ENCODE measurements around the gene ZNF608. TPM values are rescaled to one million over a fixed set of nuclear protein-coding genes. Genes with fewer than 3 reads are reported as not detected.
A peak's percentile ranks its signal among the peaks of the same experiment; 100 is the strongest.

The ZNF608 gene
- total and polyA plus RNA-seq, 10 donors: 5.8 to 14.4 (median 10.2) TPM

DNA sequence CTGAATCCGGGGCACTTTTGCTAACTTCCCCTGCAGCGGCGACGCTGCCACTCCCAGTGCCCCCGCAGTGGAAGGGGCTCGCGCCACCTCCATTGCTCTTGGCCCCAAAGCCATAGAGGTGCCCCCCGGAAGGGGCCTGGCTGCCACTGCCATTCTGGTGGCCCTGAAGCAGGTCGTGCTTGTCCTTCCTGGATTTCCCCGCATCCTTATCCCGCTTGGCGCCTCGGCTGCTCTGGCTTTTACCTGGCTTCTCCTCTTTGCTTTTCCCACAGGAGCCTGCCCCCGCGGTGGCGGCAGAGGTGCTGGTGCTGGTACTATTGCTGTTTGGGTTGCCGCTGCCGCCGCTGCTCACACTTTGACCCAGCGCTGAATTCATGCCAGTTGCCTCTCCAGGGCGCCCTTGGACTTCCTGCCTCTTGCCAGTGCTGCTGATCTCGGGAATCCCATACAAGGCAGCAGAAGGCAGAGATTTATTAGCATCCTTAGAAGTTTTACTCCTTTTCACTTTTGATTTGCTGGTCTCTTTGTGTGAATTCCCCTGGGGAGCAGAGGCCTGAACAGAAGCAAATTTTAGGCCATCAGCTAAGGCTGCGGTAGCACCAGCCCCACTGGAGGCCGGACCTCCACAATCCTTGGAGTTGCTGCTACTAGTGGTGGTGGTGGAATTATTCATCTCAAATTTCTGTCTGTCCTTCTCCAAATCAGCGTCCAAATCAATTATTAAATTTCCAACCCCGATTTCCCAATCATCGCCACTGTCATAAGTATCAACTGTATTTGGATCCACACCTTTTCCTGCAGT is 2.1 kb downstream of the ZNF608 start:
- Histone ChIP-seq H3K4me1 (peaks cover 5 to 98% (median 51%) of the 10 kb centered on the region in 6 donors), H3K4me3 (peak overlapping the region; percentile 30 to 69 (median 38)), H3K9me3 (no peaks in the 10 kb centered on the region), H3K27me3 (replicated peaks in 1 of 7) (peaks cover 0 to 82% (median 7%) of the 10 kb centered on the region in 7 donors), H3K27ac (peak overlapping the region; percentile 17 to 92 (median 84)), H3K36me3 (no peaks in the 10 kb centered on the region)
- WGBS, 5 donors: 18 to 34% (median 21%) methylated on average over 27 of the region's 27 CpGs
- peak; percentile 83 for DNase-seq
- intact Hi-C loops (cut with DNase I; ENCODE audit: low total_unique reads): no loop called here
- TF ChIP-seq POLR2A (IDR thresholded peaks at IDR 0.05) (no peak), POLR2AphosphoS5 (IDR thresholded peaks at IDR 0.05) (peak; percentile 15 to 54 (median 42))
- TF ChIP-seq, protein P1, sequence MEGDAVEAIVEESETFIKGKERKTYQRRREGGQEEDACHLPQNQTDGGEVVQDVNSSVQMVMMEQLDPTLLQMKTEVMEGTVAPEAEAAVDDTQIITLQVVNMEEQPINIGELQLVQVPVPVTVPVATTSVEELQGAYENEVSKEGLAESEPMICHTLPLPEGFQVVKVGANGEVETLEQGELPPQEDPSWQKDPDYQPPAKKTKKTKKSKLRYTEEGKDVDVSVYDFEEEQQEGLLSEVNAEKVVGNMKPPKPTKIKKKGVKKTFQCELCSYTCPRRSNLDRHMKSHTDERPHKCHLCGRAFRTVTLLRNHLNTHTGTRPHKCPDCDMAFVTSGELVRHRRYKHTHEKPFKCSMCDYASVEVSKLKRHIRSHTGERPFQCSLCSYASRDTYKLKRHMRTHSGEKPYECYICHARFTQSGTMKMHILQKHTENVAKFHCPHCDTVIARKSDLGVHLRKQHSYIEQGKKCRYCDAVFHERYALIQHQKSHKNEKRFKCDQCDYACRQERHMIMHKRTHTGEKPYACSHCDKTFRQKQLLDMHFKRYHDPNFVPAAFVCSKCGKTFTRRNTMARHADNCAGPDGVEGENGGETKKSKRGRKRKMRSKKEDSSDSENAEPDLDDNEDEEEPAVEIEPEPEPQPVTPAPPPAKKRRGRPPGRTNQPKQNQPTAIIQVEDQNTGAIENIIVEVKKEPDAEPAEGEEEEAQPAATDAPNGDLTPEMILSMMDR (IDR thresholded peaks at IDR 0.05 in 8 of 11, conservative IDR thresholded peaks at IDR 0.05 in 3 of 11): no peak

DNA sequence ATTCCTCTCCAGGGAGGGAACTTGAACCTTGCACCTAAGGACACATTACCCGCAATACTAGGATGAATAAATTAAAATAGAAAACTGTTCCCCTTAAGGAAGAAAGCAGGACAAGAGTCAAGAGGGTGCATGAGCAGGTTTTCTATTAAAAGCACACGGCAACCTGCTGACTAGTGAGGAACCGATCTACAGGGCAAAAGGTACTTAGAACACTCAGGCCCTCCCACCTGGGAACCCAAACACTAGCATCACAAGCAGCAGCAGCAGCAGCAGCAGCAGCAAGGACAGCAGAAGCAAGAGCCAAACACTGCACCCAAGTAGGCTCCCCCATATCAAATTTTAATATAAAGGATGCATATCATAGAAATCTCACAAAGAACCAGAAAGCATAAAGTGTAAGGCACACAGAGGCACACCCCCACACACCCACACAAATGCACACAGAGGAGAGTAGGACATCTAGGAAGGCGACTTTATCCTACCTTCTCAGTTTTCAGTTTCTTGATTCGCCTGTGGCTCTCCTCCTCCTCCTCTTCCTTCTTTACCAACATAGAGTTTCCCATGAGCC is 2.8 kb downstream of the ZNF608 start:
- TF ChIP-seq, protein P1 (IDR thresholded peaks at IDR 0.05 in 8 of 11, conservative IDR thresholded peaks at IDR 0.05 in 3 of 11): no peak
- peak in 2 of 3 donors; percentile 38 to 57 for TF ChIP-seq POLR2AphosphoS5 (IDR thresholded peaks at IDR 0.05)
- H3K9me3 ChIP-seq: no peaks in the 10 kb centered on the region
- peaks cover 0 to 82% (median 7%) of the 10 kb centered on the region in 7 donors for H3K27me3 ChIP-seq (replicated peaks in 1 of 7)
- DNase-seq: no peak
- peaks cover 5 to 98% (median 50%) of the 10 kb centered on the region in 6 donors for H3K4me1 ChIP-seq
- H3K4me3 ChIP-seq: peak overlapping the region; percentile 30 to 69 (median 38)
- WGBS, 5 donors: 21 to 36% (median 27%) methylated on average over 5 of the region's 5 CpGs
- peak overlapping the region; percentile 17 to 92 (median 84) for H3K27ac ChIP-seq
- H3K36me3 ChIP-seq: no peaks in the 10 kb centered on the region
- intact Hi-C loops (cut with DNase I; ENCODE audit: low total_unique reads): no loop called here

DNA sequence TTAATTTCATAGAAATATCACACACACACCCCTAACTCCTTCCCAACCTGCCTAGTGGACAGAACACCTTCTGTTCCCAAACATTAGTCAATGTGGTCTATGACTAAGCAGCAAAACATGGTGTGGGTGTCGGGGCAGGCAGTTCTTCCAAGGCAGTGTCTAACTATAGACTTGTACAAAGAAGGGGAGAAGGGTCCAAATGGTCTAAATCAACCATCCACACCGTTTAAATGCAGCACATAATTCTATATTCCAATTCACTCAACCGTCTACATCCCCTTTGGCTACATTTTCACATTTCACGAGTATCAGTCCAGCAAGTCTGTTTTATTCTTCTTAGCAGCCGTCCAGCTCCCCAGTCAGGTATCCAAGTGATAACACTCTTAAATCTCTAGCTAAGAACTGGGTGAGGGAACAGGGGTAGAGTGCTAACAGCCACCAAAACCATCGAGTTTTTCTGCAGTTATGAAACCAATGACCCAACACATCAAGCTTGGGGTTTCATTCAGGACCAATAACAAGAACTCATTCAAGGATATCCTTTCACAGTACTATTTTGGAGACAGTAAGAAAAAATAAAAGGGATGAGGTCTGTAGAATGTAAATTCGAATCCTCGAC is 3.3 kb downstream of the ZNF608 start:
- intact Hi-C loops (cut with DNase I; ENCODE audit: low total_unique reads): no loop called here
- Histone ChIP-seq H3K27me3 (replicated peaks in 1 of 7) (peaks cover 0 to 78% (median 7%) of the 10 kb centered on the region in 7 donors), H3K4me3 (peak overlapping the region; percentile 30 to 69 (median 38)), H3K4me1 (peaks cover 5 to 98% (median 48%) of the 10 kb centered on the region in 6 donors), H3K9me3 (no peaks in the 10 kb centered on the region), H3K36me3 (no peaks in the 10 kb centered on the region), H3K27ac (peak overlapping the region in 6 of 8 donors; percentile 19 to 92 (median 86))
- 37 to 55% (median 52%) methylated on average over 8 of the region's 8 CpGs for WGBS, 5 donors
- DNase-seq: no peak
- no peak for TF ChIP-seq POLR2AphosphoS5 (IDR thresholded peaks at IDR 0.05)
- TF ChIP-seq, protein P1 (IDR thresholded peaks at IDR 0.05 in 8 of 11, conservative IDR thresholded peaks at IDR 0.05 in 3 of 11): no peak
- no peak for TF ChIP-seq POLR2A (IDR thresholded peaks at IDR 0.05)
